ENCODE results near the gene APOBEC3H.

- TF ChIP-seq EP300 (IDR thresholded peaks at IDR 0.05) (no peak), POLR2AphosphoS5 (IDR thresholded peaks at IDR 0.05) (no peak)
These were observed 9.9 kb upstream of the APOBEC3H start for GRCh38 chr22:39087098-39087497.
